B cell (primary cell): ENCODE results near the gene POU6F1. TPM values are rescaled to one million over a fixed set of nuclear protein-coding genes. Genes with fewer than 3 reads are reported as not detected.

ENCODE experiments used
- ATAC-seq: fragments of 200-7000 bp; cut with Tn5 transposase; one replicate; pipeline ENCODE4 v1.10.0; 2021; ENCODE audit warnings: low read depth, mild to moderate bottlenecking, moderate number of reproducible peaks, moderate library complexity
- CTCF ChIA-PET: fragments of 350-600 bp; sonication (Branson Sonifier 250); formaldehyde crosslinking; loops from one replicate; lab custom pipeline; 2021; ENCODE audit warnings: antibody characterized with exemption, inconsistent platforms; lab: Charles Lee
- POLR2A ChIA-PET: fragments of 350-600 bp; sonication (Branson Sonifier 250); formaldehyde crosslinking; loops from one replicate; lab custom pipeline; 2021; ENCODE audit warnings: antibody characterized with exemption; lab: Charles Lee
- DNase-seq: peaks from one replicate; pipeline ENCODE4 v3.0.0; 2013
- H2AFZ ChIP-seq: 2 replicates; pipeline ENCODE4 v1.6.1; 2012; ENCODE audit warnings: mild to moderate bottlenecking, low read depth, low read length; ENCODE audit not compliant: insufficient read depth, poor library complexity, severe bottlenecking
- H3K27ac ChIP-seq, 2 donors: 1 replicate in 1 of 2; 2 replicates in 1 of 2; pipeline ENCODE4 v1.5.1; 2012 to 2013; ENCODE audit warnings: low read length in 2 of 2, mild to moderate bottlenecking in 2 of 2, moderate library complexity in 1 of 2
- H3K27me3 ChIP-seq, 4 experiments: fragments of 200-600 bp in 1 of 4; sonication (generic) in 1 of 4; replicated peaks in 1 of 4; 1 replicate in 2 of 4; 2 replicates in 2 of 4; pipeline versions ENCODE4 v1.6.1 to v1.7.0; 2013 to 2016; ENCODE audit warnings: low read length in 3 of 4, mild to moderate bottlenecking in 2 of 4, mixed read lengths in 1 of 4, moderate library complexity in 1 of 4; ENCODE audit not compliant: insufficient read depth in 4 of 4, control insufficient read depth in 3 of 4; ENCODE audit errors: control extremely low read depth in 1 of 4
- H3K36me3 ChIP-seq, 2 experiments: replicated peaks in 1 of 2; 1 replicate in 1 of 2; 2 replicates in 1 of 2; pipeline versions ENCODE4 v1.6.1 to v1.7.1; 2013; ENCODE audit warnings: low read length in 1 of 2; ENCODE audit not compliant: insufficient read depth in 2 of 2, control insufficient read depth in 1 of 2; ENCODE audit errors: control extremely low read depth in 1 of 2, extremely low read depth in 1 of 2
- H3K4me1 ChIP-seq, 2 donors: fragments of 200-600 bp in 1 of 2; sonication (generic) in 1 of 2; 1 replicate in 1 of 2; 2 replicates in 1 of 2; pipeline versions ENCODE4 v1.5.1 to v1.6.1; 2013 to 2017; ENCODE audit warnings: low read length in 2 of 2; ENCODE audit not compliant: control insufficient read depth in 2 of 2, insufficient read depth in 2 of 2
- H3K4me2 ChIP-seq: replicated peaks from 2 replicates; pipeline ENCODE3; 2012; ENCODE audit warnings: mild to moderate bottlenecking, low read depth, low read length; ENCODE audit not compliant: poor library complexity, severe bottlenecking
- H3K4me3 ChIP-seq, 5 experiments: fragments of 200-600 bp in 1 of 5; sonication (generic) in 1 of 5; 1 replicate in 3 of 5; 2 replicates in 2 of 5; pipeline versions ENCODE4 v1.5.1 to v1.7.0; 2011 to 2016; ENCODE audit warnings: low read length in 4 of 5, mild to moderate bottlenecking in 4 of 5, low read depth in 2 of 5, control low read depth in 1 of 5, moderate library complexity in 1 of 5; ENCODE audit not compliant: insufficient read depth in 1 of 5; ENCODE audit errors: control extremely low read depth in 1 of 5, extremely low read depth in 1 of 5
- H3K79me2 ChIP-seq: fragments of 200-600 bp; sonication (generic); one replicate; pipeline ENCODE4 v1.6.0; 2016; ENCODE audit warnings: low read length; ENCODE audit not compliant: control insufficient read depth, insufficient read depth
- H3K9ac ChIP-seq: fragments of 200-600 bp; sonication (generic); 2 replicates; pipeline ENCODE4 v1.6.1; 2017; ENCODE audit warnings: mild to moderate bottlenecking, low read length, moderate library complexity
- H3K9me3 ChIP-seq, 3 donors: one replicate each; pipeline versions ENCODE4 v1.6.1 to v1.7.1; 2013; ENCODE audit warnings: low read length in 2 of 3; ENCODE audit not compliant: control insufficient read depth in 2 of 3, insufficient read depth in 1 of 3; ENCODE audit errors: control extremely low read depth in 1 of 3
- H4K20me1 ChIP-seq: 2 replicates; pipeline ENCODE4 v1.6.0; 2012; ENCODE audit warnings: mild to moderate bottlenecking, low read length; ENCODE audit not compliant: insufficient read depth, control insufficient read depth, poor library complexity, severe bottlenecking
- H3K27ac Mint-ChIP-seq: one replicate; pipeline ENCODE4 v1.8.0; 2021; ENCODE audit warnings: mixed read lengths
- H3K27me3 Mint-ChIP-seq: one replicate; pipeline ENCODE4 v1.8.0; 2021; ENCODE audit warnings: mixed read lengths
- H3K4me1 Mint-ChIP-seq: one replicate; pipeline ENCODE4 v1.8.0; 2021; ENCODE audit warnings: mixed read lengths
- H3K4me3 Mint-ChIP-seq: one replicate; pipeline ENCODE4 v1.8.0; 2021; ENCODE audit warnings: mixed read lengths
- H3K9me3 Mint-ChIP-seq: one replicate; pipeline ENCODE4 v1.8.0; 2022; ENCODE audit warnings: mixed read lengths; ENCODE audit not compliant: insufficient read depth
- EZH2 ChIP-seq: IDR thresholded peaks from 2 replicates; pipeline ENCODE4 v1.6.1; 2012; ENCODE audit warnings: borderline replicate concordance, low read depth, mild to moderate bottlenecking, moderate library complexity, low read length; ENCODE audit not compliant: insufficient read depth, poor library complexity, severe bottlenecking
- WGBS: methylation state at CpG from one replicate; pipeline ENCODE4 v1.1.5; 2013; ENCODE audit warnings: missing lambda C conversion rate; ENCODE audit not compliant: insufficient coverage; 5-methylcytosine and 5-hydroxymethylcytosine counted together
- intact Hi-C: fragments of 100-400 bp; cut with micrococcal nuclease; formaldehyde crosslinking; loops from one replicate; pipeline ENCODE4 v1.10.0; 2022
- polyA plus RNA-seq: library from polyadenylated mRNA; depleted of rRNA; stranded (reverse); fragments of >200 nt; gene quantifications from 2 replicates; pipeline ENCODE4 v1.2.3, GENCODE V29; 2012
- total RNA-seq, 2 donors: library from RNA; stranded (reverse); fragments of 120-200 nt in 1 of 2; gene quantifications; 1 replicate in 1 of 2; 2 replicates in 1 of 2; pipeline versions ENCODE4 v1.2.3 to v1.2.4, GENCODE V29; 2013 to 2022
- TF ChIP-seq, protein P1 (sequence below): fragments of 200-600 bp; IDR thresholded peaks from one replicate; pipeline ENCODE4 v1.8.0; 2022; ENCODE audit warnings: antibody characterized with exemption, mild to moderate bottlenecking

The POU6F1 gene
- total and polyA plus RNA-seq, 2 donors (not counting 1 experiment from before 2014, with no cell fraction given), result 27.7 to 62.6 TPM

DNA sequence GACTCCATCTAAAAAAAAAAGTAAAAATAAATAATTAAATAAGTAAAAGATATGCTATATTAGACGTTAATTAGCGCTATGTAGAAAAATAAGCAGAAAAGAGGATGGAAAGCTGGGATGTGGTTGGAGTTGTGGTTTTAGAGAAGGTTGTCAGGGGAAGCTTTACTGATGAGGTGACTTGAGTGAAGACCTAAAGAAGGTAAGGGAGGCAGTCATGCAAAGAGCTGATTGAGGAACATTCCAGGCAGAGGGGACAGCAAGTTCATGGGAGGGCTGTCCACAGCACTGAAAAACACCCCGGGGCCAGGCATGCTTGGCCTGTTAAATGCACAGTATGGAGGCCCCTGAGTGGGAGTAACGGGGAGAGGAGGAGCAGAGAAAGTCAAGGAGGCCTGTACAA is 36.7 kb upstream of the POU6F1 start:
- intact Hi-C loops, result no loop called here
- Histone ChIP-seq H3K4me2 (no peak overlapping the region), H3K79me2 (peaks cover 3% of the 10 kb centered on the region), H3K4me3 (no peak overlapping the region), H2AFZ (no peak overlapping the region), H4K20me1 (no peaks in the 10 kb centered on the region), H3K9me3 (no peaks in the 10 kb centered on the region), H3K27me3 (no peaks in the 10 kb centered on the region), H3K9ac (no peak overlapping the region), H3K27ac (no peak overlapping the region), H3K36me3 (peaks cover 0 to 5% of the 10 kb centered on the region in 2 experiments), H3K4me1 (no peaks in the 10 kb centered on the region)
- peaks cover 7% of the 10 kb centered on the region for H3K4me1 Mint-ChIP-seq
- ChIA-PET CTCF (no interaction called here), POLR2A (interaction anchor here (0.6 kb wide), 1 partner anchor 37 kb away, joined by 6 read pairs; the partner anchor contains the start of gene POU6F1)
- ATAC-seq, result no peak
- TF ChIP-seq, protein P1, sequence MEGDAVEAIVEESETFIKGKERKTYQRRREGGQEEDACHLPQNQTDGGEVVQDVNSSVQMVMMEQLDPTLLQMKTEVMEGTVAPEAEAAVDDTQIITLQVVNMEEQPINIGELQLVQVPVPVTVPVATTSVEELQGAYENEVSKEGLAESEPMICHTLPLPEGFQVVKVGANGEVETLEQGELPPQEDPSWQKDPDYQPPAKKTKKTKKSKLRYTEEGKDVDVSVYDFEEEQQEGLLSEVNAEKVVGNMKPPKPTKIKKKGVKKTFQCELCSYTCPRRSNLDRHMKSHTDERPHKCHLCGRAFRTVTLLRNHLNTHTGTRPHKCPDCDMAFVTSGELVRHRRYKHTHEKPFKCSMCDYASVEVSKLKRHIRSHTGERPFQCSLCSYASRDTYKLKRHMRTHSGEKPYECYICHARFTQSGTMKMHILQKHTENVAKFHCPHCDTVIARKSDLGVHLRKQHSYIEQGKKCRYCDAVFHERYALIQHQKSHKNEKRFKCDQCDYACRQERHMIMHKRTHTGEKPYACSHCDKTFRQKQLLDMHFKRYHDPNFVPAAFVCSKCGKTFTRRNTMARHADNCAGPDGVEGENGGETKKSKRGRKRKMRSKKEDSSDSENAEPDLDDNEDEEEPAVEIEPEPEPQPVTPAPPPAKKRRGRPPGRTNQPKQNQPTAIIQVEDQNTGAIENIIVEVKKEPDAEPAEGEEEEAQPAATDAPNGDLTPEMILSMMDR, result no peak
- no peak for TF ChIP-seq EZH2
- H3K4me3 Mint-ChIP-seq, result no peak overlapping the region
- H3K9me3 Mint-ChIP-seq, result no peaks in the 10 kb centered on the region
- DNase-seq, result no peak
- 91% methylated on average over 3 of the region's 4 CpGs for WGBS
- no peak overlapping the region for H3K27ac Mint-ChIP-seq
- no peaks in the 10 kb centered on the region for H3K27me3 Mint-ChIP-seq

DNA sequence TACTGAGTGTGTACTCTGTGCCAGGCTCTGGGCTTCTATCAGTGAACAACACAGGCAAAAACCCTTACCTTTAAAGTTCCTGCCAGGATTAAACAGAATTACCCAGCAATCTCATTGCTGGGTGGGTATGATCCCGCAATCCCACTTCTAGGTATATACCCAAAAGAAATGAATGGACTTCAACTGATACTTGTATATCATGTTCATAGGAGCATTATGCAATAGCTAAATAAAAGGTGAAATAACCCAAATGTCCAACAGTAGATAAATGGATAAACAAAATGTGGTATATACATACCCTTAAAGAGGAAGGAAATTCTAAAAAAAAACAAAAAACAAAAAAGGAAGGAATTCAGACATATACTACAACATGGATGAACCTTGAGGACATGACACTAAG is 35.4 kb upstream of the POU6F1 start:
- DNase-seq (no peak), ATAC-seq (no peak)
- Histone ChIP-seq H3K27me3 (no peaks in the 10 kb centered on the region), H3K4me1 (no peaks in the 10 kb centered on the region), H3K36me3 (peaks cover 0 to 5% of the 10 kb centered on the region in 2 experiments), H3K4me2 (no peak overlapping the region), H3K27ac (no peak overlapping the region), H3K4me3 (no peak overlapping the region), H3K79me2 (peaks cover 3% of the 10 kb centered on the region), H3K9me3 (no peaks in the 10 kb centered on the region), H3K9ac (no peak overlapping the region), H2AFZ (no peak overlapping the region), H4K20me1 (no peaks in the 10 kb centered on the region)
- no CpG with 5 or more reads among the region's 1 CpG for WGBS
- intact Hi-C loops, result no loop called here
- ChIA-PET CTCF (interaction anchor here (3.4 kb wide), 1 partner anchor 9 kb away, joined by 14 read pairs; no protein-coding TSS in a partner anchor), POLR2A (interaction anchor here (0.8 to 1.2 kb wide), 2 partner anchors 15 to 36 kb away, joined by 3 to 14 read pairs; partner anchors contain the start of genes DAZAP2 and POU6F1)
- H3K27ac Mint-ChIP-seq, result no peak overlapping the region
- TF ChIP-seq, protein P1, result no peak
- no peak for TF ChIP-seq EZH2
- H3K4me1 Mint-ChIP-seq, result peaks cover 9% of the 10 kb centered on the region
- H3K9me3 Mint-ChIP-seq, result no peaks in the 10 kb centered on the region
- no peaks in the 10 kb centered on the region for H3K27me3 Mint-ChIP-seq
- no peak overlapping the region for H3K4me3 Mint-ChIP-seq
